ENCODE results near the gene CDH13. TPM values are rescaled to one million over a fixed set of nuclear protein-coding genes. Genes with fewer than 3 reads are reported as not detected.

Gene CDH13
- total RNA-seq, 1 donor from 2014 or later, result 20.9 TPM

GRCh38 chr16:82657786-82658185, 31.0 kb downstream of the CDH13 start:
- Histone ChIP-seq H3K36me3 (ENCODE audit: control insufficient read depth in 3 of 3, insufficient read depth in 3 of 3, low read length in 3 of 3) (no peaks in the 10 kb centered on the region), H3K9me3 (ENCODE audit: control insufficient read depth in 3 of 3, low read length in 3 of 3) (no peaks in the 10 kb centered on the region), H3K27ac (ENCODE audit: low read depth, low read length) (no peak overlapping the region), H3K4me3 (ENCODE audit: low read length in 3 of 3) (no peak overlapping the region), H3K9ac (ENCODE audit: low read depth in 1 of 3, low read length in 3 of 3) (no peak overlapping the region), H3K4me1 (ENCODE audit: control insufficient read depth in 3 of 3, insufficient read depth in 3 of 3, low read length in 3 of 3) (peaks cover 41 to 76% (median 55%) of the 10 kb centered on the region in 3 donors), H3K27me3 (ENCODE audit: control insufficient read depth in 3 of 3, insufficient read depth in 3 of 3, low read length in 3 of 3) (no peaks in the 10 kb centered on the region)

DNA sequence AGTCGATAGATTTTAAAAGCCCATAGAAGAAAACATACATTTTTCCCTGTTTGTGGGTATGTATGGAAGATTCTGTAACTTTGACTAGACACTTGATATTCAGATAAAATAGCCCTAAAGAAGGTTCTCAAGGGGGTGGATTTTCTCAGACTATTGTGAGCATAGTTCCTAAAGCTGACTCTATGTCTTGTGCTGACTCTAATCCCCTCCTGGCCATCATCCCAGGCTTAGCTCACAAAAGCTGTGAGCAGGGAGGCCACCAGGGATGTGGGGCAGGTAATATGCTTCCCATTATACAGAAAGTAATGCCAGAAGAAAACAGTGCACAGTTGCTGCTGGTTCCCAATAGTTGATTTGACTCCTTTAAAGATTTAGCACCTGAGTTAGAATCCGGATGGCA, 32.0 kb downstream of the CDH13 start:
- Histone ChIP-seq H3K27ac (ENCODE audit: low read depth, low read length) (peak overlapping the region; percentile 74), H3K4me3 (ENCODE audit: low read length in 3 of 3) (no peak overlapping the region), H3K4me1 (ENCODE audit: control insufficient read depth in 3 of 3, insufficient read depth in 3 of 3, low read length in 3 of 3) (peaks cover 31 to 73% (median 46%) of the 10 kb centered on the region in 3 donors), H3K27me3 (ENCODE audit: control insufficient read depth in 3 of 3, insufficient read depth in 3 of 3, low read length in 3 of 3) (no peaks in the 10 kb centered on the region), H3K9me3 (ENCODE audit: control insufficient read depth in 3 of 3, low read length in 3 of 3) (no peaks in the 10 kb centered on the region), H3K36me3 (ENCODE audit: control insufficient read depth in 3 of 3, insufficient read depth in 3 of 3, low read length in 3 of 3) (no peaks in the 10 kb centered on the region), H3K9ac (ENCODE audit: low read depth in 1 of 3, low read length in 3 of 3) (peak overlapping the region in 1 of 3 donors; percentile 12)

GRCh38 chr16:82660075-82660645, 33.4 kb downstream of the CDH13 start:
- Histone ChIP-seq H3K9me3 (ENCODE audit: control insufficient read depth in 3 of 3, low read length in 3 of 3) (no peaks in the 10 kb centered on the region), H3K27me3 (ENCODE audit: control insufficient read depth in 3 of 3, insufficient read depth in 3 of 3, low read length in 3 of 3) (no peaks in the 10 kb centered on the region), H3K27ac (ENCODE audit: low read depth, low read length) (peak overlapping the region; percentile 74), H3K4me3 (ENCODE audit: low read length in 3 of 3) (peak overlapping the region; percentile 25 to 55 (median 44)), H3K4me1 (ENCODE audit: control insufficient read depth in 3 of 3, insufficient read depth in 3 of 3, low read length in 3 of 3) (peaks cover 27 to 66% (median 37%) of the 10 kb centered on the region in 3 donors), H3K9ac (ENCODE audit: low read depth in 1 of 3, low read length in 3 of 3) (peak overlapping the region; percentile 17 to 75 (median 42)), H3K36me3 (ENCODE audit: control insufficient read depth in 3 of 3, insufficient read depth in 3 of 3, low read length in 3 of 3) (no peaks in the 10 kb centered on the region)

- H3K4me3 ChIP-seq (ENCODE audit: low read length in 3 of 3), result peak overlapping the region in 2 of 3 donors; percentile 33 to 38
- H3K27ac ChIP-seq (ENCODE audit: low read depth, low read length), result peak overlapping the region; percentile 74
- peaks cover 21 to 63% (median 29%) of the 10 kb centered on the region in 3 donors for H3K4me1 ChIP-seq (ENCODE audit: control insufficient read depth in 3 of 3, insufficient read depth in 3 of 3, low read length in 3 of 3)
- peak overlapping the region in 2 of 3 donors; percentile 17 to 34 for H3K9ac ChIP-seq (ENCODE audit: low read depth in 1 of 3, low read length in 3 of 3)
- no peaks in the 10 kb centered on the region for H3K36me3 ChIP-seq (ENCODE audit: control insufficient read depth in 3 of 3, insufficient read depth in 3 of 3, low read length in 3 of 3)
- no peaks in the 10 kb centered on the region for H3K27me3 ChIP-seq (ENCODE audit: control insufficient read depth in 3 of 3, insufficient read depth in 3 of 3, low read length in 3 of 3)
- H3K9me3 ChIP-seq (ENCODE audit: control insufficient read depth in 3 of 3, low read length in 3 of 3), result no peaks in the 10 kb centered on the region
These were observed 34.2 kb downstream of the CDH13 start for GRCh38 chr16:82660966-82661365.

DNA sequence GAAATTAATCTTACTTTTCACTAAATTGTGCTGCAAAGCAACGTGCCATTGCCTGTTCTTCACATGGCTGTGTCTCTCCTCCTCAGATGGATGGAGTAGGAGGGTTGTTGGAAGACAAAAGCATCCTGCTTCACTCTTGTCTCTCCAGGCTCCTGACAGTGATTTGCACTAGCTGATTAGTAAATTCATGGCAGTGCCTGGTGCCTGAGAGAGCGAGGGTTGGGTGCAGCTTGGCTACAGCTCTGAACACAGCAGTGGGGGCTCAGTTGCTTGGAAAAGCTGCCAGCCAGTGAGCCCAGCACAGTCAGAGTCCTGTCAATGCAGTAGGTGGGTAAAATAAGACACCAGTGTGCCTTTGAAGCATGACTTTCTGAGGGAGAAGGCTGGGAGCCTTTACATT, 37.4 kb downstream of the CDH13 start:
- Histone ChIP-seq H3K4me3 (ENCODE audit: low read length in 3 of 3) (no peak overlapping the region), H3K27me3 (ENCODE audit: control insufficient read depth in 3 of 3, insufficient read depth in 3 of 3, low read length in 3 of 3) (no peaks in the 10 kb centered on the region), H3K36me3 (ENCODE audit: control insufficient read depth in 3 of 3, insufficient read depth in 3 of 3, low read length in 3 of 3) (no peaks in the 10 kb centered on the region), H3K9me3 (ENCODE audit: control insufficient read depth in 3 of 3, low read length in 3 of 3) (no peaks in the 10 kb centered on the region), H3K9ac (ENCODE audit: low read depth in 1 of 3, low read length in 3 of 3) (no peak overlapping the region), H3K4me1 (ENCODE audit: control insufficient read depth in 3 of 3, insufficient read depth in 3 of 3, low read length in 3 of 3) (peaks cover 23 to 75% (median 27%) of the 10 kb centered on the region in 3 donors), H3K27ac (ENCODE audit: low read depth, low read length) (no peak overlapping the region)

GRCh38 chr16:82665025-82665424, 38.3 kb downstream of the CDH13 start:
- H3K9me3 ChIP-seq (ENCODE audit: control insufficient read depth in 3 of 3, low read length in 3 of 3), result no peaks in the 10 kb centered on the region
- no peaks in the 10 kb centered on the region for H3K27me3 ChIP-seq (ENCODE audit: control insufficient read depth in 3 of 3, insufficient read depth in 3 of 3, low read length in 3 of 3)
- no peak overlapping the region for H3K9ac ChIP-seq (ENCODE audit: low read depth in 1 of 3, low read length in 3 of 3)
- peaks cover 14 to 66% (median 25%) of the 10 kb centered on the region in 3 donors for H3K4me1 ChIP-seq (ENCODE audit: control insufficient read depth in 3 of 3, insufficient read depth in 3 of 3, low read length in 3 of 3)
- H3K27ac ChIP-seq (ENCODE audit: low read depth, low read length), result no peak overlapping the region
- H3K36me3 ChIP-seq (ENCODE audit: control insufficient read depth in 3 of 3, insufficient read depth in 3 of 3, low read length in 3 of 3), result no peaks in the 10 kb centered on the region
- H3K4me3 ChIP-seq (ENCODE audit: low read length in 3 of 3), result no peak overlapping the region

DNA sequence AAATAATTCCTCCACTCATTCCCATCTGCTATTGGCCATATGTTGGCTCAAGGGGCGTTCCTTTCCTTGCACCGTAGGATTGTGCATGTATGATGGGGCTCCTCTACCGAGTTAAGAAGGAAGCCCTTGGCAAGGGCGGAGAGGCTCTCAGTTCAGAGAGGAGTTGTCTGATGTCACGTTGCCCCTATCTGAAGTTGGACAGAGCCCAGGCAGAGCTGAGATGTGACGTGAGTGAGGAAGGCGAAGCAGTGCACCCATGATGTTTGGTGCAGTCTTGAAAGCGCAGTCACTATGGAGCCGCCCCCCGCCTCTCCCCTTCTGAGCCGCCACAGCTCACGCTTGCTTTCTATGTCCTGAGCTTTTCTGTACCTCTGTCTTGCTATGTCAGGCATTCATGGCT, 40.7 kb downstream of the CDH13 start:
- Histone ChIP-seq H3K36me3 (ENCODE audit: control insufficient read depth in 3 of 3, insufficient read depth in 3 of 3, low read length in 3 of 3) (no peaks in the 10 kb centered on the region), H3K4me1 (ENCODE audit: control insufficient read depth in 3 of 3, insufficient read depth in 3 of 3, low read length in 3 of 3) (peaks cover 0 to 50% (median 16%) of the 10 kb centered on the region in 3 donors), H3K9me3 (ENCODE audit: control insufficient read depth in 3 of 3, low read length in 3 of 3) (no peaks in the 10 kb centered on the region), H3K9ac (ENCODE audit: low read depth in 1 of 3, low read length in 3 of 3) (no peak overlapping the region), H3K27me3 (ENCODE audit: control insufficient read depth in 3 of 3, insufficient read depth in 3 of 3, low read length in 3 of 3) (no peaks in the 10 kb centered on the region), H3K27ac (ENCODE audit: low read depth, low read length) (no peak overlapping the region), H3K4me3 (ENCODE audit: low read length in 3 of 3) (no peak overlapping the region)

GRCh38 chr16:82668094-82668493, 41.3 kb downstream of the CDH13 start:
- H3K4me3 ChIP-seq (ENCODE audit: low read length in 3 of 3), result no peak overlapping the region
- no peak overlapping the region for H3K9ac ChIP-seq (ENCODE audit: low read depth in 1 of 3, low read length in 3 of 3)
- H3K27ac ChIP-seq (ENCODE audit: low read depth, low read length), result no peak overlapping the region
- no peaks in the 10 kb centered on the region for H3K27me3 ChIP-seq (ENCODE audit: control insufficient read depth in 3 of 3, insufficient read depth in 3 of 3, low read length in 3 of 3)
- no peaks in the 10 kb centered on the region for H3K36me3 ChIP-seq (ENCODE audit: control insufficient read depth in 3 of 3, insufficient read depth in 3 of 3, low read length in 3 of 3)
- peaks cover 0 to 43% (median 16%) of the 10 kb centered on the region in 3 donors for H3K4me1 ChIP-seq (ENCODE audit: control insufficient read depth in 3 of 3, insufficient read depth in 3 of 3, low read length in 3 of 3)
- H3K9me3 ChIP-seq (ENCODE audit: control insufficient read depth in 3 of 3, low read length in 3 of 3), result no peaks in the 10 kb centered on the region

DNA sequence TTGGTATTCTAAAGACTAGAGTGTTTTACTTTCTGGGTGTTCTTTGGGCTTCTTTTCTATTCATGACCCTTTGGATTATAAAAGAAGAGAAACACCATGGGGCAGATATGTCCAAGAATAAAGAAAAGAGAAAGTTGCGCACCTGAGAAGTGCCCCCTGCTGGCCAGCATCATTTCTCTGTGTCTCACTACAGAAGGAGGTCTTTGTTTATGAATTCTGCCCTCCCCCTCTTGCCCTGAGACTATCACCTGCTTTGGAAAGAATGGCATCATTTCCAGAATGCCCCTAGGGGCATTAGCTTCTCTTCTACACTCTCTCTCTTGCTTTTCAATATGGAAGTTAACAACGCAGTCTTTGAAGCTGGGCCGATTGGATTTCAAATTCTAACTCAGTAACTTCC, 45.0 kb downstream of the CDH13 start:
- peaks cover 0 to 20% (median 7%) of the 10 kb centered on the region in 3 donors for H3K4me1 ChIP-seq (ENCODE audit: control insufficient read depth in 3 of 3, insufficient read depth in 3 of 3, low read length in 3 of 3)
- H3K36me3 ChIP-seq (ENCODE audit: control insufficient read depth in 3 of 3, insufficient read depth in 3 of 3, low read length in 3 of 3), result no peaks in the 10 kb centered on the region
- H3K27me3 ChIP-seq (ENCODE audit: control insufficient read depth in 3 of 3, insufficient read depth in 3 of 3, low read length in 3 of 3), result no peaks in the 10 kb centered on the region
- no peaks in the 10 kb centered on the region for H3K9me3 ChIP-seq (ENCODE audit: control insufficient read depth in 3 of 3, low read length in 3 of 3)
- no peak overlapping the region for H3K4me3 ChIP-seq (ENCODE audit: low read length in 3 of 3)
- H3K9ac ChIP-seq (ENCODE audit: low read depth in 1 of 3, low read length in 3 of 3), result no peak overlapping the region
- H3K27ac ChIP-seq (ENCODE audit: low read depth, low read length), result no peak overlapping the region

DNA sequence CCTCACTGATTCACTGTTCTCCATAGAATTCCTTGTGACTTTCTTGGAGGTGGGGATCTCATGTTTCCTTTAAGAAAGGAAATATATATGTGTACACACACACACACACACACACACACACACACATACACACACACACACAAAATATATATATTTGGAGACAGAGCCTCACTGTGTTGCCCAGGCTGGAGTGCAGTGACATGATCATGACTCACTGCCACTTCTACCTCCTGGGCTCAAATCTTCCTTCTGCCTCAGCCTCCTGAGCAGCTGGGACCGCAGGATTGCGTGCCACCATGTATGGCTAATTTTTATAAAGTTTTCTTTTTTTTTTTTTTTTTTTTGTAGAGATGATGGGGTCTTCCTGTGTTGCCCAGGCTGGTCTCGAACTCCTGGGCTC, 45.9 kb downstream of the CDH13 start:
- Histone ChIP-seq H3K27me3 (ENCODE audit: control insufficient read depth in 3 of 3, insufficient read depth in 3 of 3, low read length in 3 of 3) (no peaks in the 10 kb centered on the region), H3K9ac (ENCODE audit: low read depth in 1 of 3, low read length in 3 of 3) (no peak overlapping the region), H3K9me3 (ENCODE audit: control insufficient read depth in 3 of 3, low read length in 3 of 3) (no peaks in the 10 kb centered on the region), H3K4me3 (ENCODE audit: low read length in 3 of 3) (no peak overlapping the region), H3K4me1 (ENCODE audit: control insufficient read depth in 3 of 3, insufficient read depth in 3 of 3, low read length in 3 of 3) (peaks cover 0 to 14% (median 4%) of the 10 kb centered on the region in 3 donors), H3K36me3 (ENCODE audit: control insufficient read depth in 3 of 3, insufficient read depth in 3 of 3, low read length in 3 of 3) (no peaks in the 10 kb centered on the region), H3K27ac (ENCODE audit: low read depth, low read length) (no peak overlapping the region)

Measured in skeletal muscle tissue (tissue), 4 donors.